ENCODE data around the gene PARS2.

GRCh38 chr1:54754045-54754444 lies 10.3 kb downstream of the PARS2 start:
- TF ChIP-seq POLR2AphosphoS5 (IDR thresholded peaks at IDR 0.05; ENCODE audit: low read depth, low read length) (no peak), SIN3A (IDR thresholded peaks at IDR 0.05; ENCODE audit: borderline replicate concordance, insufficient read depth, low read length) (no peak), REST (IDR thresholded peaks at IDR 0.05; ENCODE audit: insufficient read depth in 1 of 2, low read depth in 2 of 2, low read length in 2 of 2) (no peak), TAF1 (IDR thresholded peaks at IDR 0.05; ENCODE audit: borderline replicate concordance, insufficient read depth, low read length) (no peak)
